Progenitor cell of endocrine pancreas (in vitro differentiated cells): ENCODE data around the gene ALAS1. TPM values are rescaled to one million over a fixed set of nuclear protein-coding genes. Genes with fewer than 3 reads are reported as not detected.

Source experiments
- DNase-seq: peaks from one replicate; pipeline ENCODE4 v3.0.0; 2021; ENCODE audit warnings: low spot score; ENCODE audit not compliant: unreplicated experiment
- H3K27ac Mint-ChIP-seq: 2 replicates; pipeline ENCODE4 v1.8.0; 2021; ENCODE audit warnings: mild to moderate bottlenecking, moderate library complexity, mixed read lengths
- H3K27me3 Mint-ChIP-seq: 2 replicates; pipeline ENCODE4 v1.8.0; 2021; ENCODE audit warnings: mixed read lengths
- H3K36me3 Mint-ChIP-seq: 2 replicates; pipeline ENCODE4 v1.8.0; 2022; ENCODE audit warnings: mixed read lengths; ENCODE audit not compliant: insufficient read depth
- H3K4me1 Mint-ChIP-seq: 2 replicates; pipeline ENCODE4 v1.8.0; 2021; ENCODE audit warnings: low read depth, mixed read lengths
- H3K4me3 Mint-ChIP-seq: 2 replicates; pipeline ENCODE4 v1.8.0; 2021; ENCODE audit warnings: low read depth, mild to moderate bottlenecking, moderate library complexity, mixed read lengths
- H3K9me3 Mint-ChIP-seq: 2 replicates; pipeline ENCODE4 v1.8.0; 2021; ENCODE audit warnings: low read depth, mixed read lengths
- total RNA-seq: library from RNA; stranded (reverse); gene quantifications from 2 replicates; pipeline ENCODE4 v1.2.1, GENCODE V29; 2021
- TF ChIP-seq, protein P1 (sequence below): fragments of 200-600 bp; sonication (generic); IDR thresholded peaks from one replicate; pipeline ENCODE4 v1.5.0; 2021; ENCODE audit warnings: antibody characterized with exemption, mild to moderate bottlenecking; ENCODE audit not compliant: unreplicated experiment

ALAS1 gene
- total RNA-seq, 1 donor from 2014 or later: 32.2 TPM

DNA sequence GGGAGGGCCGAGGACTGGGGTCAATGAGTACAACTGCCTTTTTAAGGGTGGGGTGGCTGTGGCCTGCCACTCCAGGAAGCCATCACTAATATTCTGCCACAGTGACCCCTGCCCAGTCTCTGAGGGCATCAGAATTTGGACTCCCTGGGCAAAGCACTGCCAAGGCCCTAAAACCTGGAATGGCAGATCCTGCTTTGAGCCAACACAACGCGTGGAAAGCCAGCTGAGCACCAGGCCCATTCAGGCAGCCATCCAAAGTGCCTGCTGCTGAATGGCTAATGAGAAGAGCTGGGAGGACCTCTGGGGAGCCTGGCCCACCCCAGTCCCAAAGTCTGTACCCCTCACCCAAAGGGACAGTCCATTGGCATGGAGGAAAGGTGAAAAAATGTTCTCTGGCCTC lies 36.0 kb downstream of the ALAS1 start:
- H3K9me3 Mint-ChIP-seq: no peaks in the 10 kb centered on the region
- DNase-seq: no peak
- H3K27me3 Mint-ChIP-seq: no peaks in the 10 kb centered on the region
- TF ChIP-seq, protein P1, sequence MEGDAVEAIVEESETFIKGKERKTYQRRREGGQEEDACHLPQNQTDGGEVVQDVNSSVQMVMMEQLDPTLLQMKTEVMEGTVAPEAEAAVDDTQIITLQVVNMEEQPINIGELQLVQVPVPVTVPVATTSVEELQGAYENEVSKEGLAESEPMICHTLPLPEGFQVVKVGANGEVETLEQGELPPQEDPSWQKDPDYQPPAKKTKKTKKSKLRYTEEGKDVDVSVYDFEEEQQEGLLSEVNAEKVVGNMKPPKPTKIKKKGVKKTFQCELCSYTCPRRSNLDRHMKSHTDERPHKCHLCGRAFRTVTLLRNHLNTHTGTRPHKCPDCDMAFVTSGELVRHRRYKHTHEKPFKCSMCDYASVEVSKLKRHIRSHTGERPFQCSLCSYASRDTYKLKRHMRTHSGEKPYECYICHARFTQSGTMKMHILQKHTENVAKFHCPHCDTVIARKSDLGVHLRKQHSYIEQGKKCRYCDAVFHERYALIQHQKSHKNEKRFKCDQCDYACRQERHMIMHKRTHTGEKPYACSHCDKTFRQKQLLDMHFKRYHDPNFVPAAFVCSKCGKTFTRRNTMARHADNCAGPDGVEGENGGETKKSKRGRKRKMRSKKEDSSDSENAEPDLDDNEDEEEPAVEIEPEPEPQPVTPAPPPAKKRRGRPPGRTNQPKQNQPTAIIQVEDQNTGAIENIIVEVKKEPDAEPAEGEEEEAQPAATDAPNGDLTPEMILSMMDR: no peak
- peaks cover 8% of the 10 kb centered on the region for H3K4me1 Mint-ChIP-seq
- H3K4me3 Mint-ChIP-seq: no peak overlapping the region
- peaks cover 2% of the 10 kb centered on the region for H3K36me3 Mint-ChIP-seq
- no peak overlapping the region for H3K27ac Mint-ChIP-seq

DNA sequence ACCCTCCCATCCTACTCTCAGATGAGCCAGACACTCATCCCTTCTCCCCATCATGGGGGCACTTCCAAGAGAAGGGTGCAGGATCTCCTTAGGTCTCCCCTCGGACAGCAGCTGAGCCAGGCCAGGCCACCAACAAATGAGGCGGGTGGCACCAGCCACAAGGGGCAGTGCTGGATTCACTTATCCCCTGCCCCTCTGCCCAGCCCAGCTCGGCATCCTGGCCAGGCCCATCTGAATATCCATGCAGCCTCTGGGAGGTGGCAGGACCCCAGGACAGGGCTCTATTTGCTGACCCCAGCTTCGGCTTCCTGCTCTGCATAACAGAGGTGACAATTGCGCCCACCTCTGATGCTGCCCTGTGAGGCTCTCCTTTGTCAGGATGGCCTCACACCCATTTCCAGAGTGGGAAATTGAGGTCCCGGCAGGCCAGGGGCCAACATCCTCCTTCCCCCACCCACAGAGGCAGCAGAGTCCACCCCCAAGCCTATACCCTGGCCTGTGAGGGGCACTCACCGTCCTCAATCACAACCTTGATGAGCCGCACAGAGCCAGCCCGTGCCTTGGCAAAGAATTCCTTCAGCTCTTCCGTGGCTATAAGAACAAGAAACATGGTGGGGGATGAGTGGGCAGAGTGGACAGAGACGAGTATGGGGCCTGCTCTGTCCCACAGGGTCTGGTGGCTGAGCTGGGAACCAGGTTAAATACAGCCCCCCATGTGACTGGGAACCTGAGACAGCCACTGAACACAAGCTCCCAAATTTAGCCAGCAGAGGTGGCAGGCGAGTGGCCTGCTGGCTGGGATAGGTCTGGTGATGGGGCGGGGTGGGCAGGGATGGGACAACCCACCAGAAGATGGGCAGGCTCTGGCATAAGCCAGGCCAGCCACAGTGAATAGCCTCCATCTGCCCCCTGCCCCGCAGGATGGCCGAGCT lies 36.8 kb downstream of the ALAS1 start:
- peaks cover 2% of the 10 kb centered on the region for H3K36me3 Mint-ChIP-seq
- H3K9me3 Mint-ChIP-seq: no peaks in the 10 kb centered on the region
- no peaks in the 10 kb centered on the region for H3K27me3 Mint-ChIP-seq
- no peak overlapping the region for H3K27ac Mint-ChIP-seq
- no peak for DNase-seq
- H3K4me3 Mint-ChIP-seq: no peak overlapping the region
- TF ChIP-seq, protein P1: no peak
- peaks cover 10% of the 10 kb centered on the region for H3K4me1 Mint-ChIP-seq

DNA sequence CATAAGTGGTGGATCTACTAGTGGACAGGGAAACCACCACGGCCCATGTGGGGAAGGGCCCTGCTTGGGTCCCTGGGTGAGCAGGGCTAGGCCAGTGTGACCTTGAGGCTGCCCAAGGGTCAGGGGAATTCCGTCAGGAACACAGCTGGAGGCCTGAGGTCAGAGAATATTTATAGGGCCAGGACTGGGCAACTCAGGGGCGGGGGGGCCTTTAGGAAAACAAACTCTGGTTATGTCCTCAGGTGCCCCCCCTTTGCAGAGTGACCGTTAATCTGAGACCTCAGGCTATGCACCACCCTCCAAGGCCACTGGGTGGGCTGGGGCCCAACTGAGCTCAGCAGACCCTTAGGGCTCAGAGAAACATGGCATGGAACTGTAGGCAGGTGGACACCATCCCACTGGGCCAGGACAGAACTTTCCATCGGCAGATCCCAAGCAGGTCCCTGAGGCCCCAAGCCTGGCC lies 38.5 kb downstream of the ALAS1 start:
- DNase-seq: no peak
- no peak overlapping the region for H3K4me3 Mint-ChIP-seq
- no peak overlapping the region for H3K27ac Mint-ChIP-seq

DNA sequence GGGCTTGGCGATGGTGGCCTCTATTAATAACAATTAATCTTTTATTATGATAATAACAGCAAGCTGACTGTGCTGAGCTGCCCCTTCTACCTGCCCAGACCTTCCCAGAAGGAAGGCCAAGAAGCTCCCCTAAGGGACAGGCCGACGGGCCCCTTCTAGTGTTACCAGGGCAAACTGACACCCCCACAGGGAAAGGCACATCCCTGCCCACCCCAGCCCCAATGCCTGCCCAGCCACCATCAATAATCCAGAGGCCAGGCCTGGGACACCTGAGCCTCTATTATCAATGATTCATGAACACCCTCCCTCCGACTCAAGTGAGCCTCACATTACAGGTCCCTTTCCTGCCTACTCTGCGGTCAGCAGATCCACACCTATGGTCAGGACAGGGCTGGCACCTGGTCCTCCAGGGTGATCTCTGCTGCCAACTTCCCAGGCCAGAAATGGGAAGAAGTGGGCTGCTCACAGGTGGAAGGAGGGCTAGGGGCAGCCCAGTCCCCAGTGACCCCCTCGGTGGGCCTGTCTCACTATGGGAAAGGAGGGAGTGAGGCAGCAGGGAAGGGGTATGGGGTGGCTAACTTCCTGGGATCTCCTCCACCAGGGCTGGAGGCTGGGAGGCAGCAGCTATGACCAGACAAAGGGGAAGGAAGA lies 39.2 kb downstream of the ALAS1 start:
- no peaks in the 10 kb centered on the region for H3K36me3 Mint-ChIP-seq
- peak overlapping the region; percentile 95 for H3K4me3 Mint-ChIP-seq
- no peaks in the 10 kb centered on the region for H3K9me3 Mint-ChIP-seq
- DNase-seq: no peak
- TF ChIP-seq, protein P1: no peak
- no peak overlapping the region for H3K27ac Mint-ChIP-seq
- peaks cover 4% of the 10 kb centered on the region for H3K27me3 Mint-ChIP-seq
- peaks cover 17% of the 10 kb centered on the region for H3K4me1 Mint-ChIP-seq

More for the DNA sequence above, 38.5 kb downstream of the ALAS1 start:
- TF ChIP-seq, protein P1: peak; percentile 18
- Mint-ChIP-seq H3K9me3 (no peaks in the 10 kb centered on the region), H3K36me3 (peaks cover 2% of the 10 kb centered on the region), H3K27me3 (no peaks in the 10 kb centered on the region), H3K4me1 (peaks cover 16% of the 10 kb centered on the region)

DNA sequence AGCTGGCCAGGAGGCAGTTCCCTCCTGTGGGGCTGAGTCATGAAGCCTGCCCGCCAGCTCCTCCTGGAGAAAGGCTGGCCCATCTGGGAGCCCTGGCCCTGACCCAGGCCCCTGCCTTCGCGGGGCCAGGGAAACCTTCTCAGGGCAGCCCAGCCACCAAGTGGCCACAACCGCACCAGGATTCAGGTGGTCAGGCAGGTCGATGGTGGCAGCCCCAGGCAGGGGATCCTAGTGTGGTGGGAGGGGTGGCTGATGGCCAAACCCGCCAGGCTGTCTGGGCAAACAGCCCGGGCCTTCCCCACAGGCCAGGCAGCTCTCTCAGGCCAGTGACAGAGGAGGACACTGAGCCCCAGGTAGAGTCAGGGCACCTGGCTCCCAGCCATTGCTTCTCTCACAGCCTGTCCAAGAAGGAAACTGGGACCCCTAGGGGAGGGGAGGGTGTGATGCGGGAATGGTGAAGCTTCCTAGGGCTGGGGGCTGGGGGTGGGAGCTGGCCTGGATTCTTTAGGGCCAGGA lies 39.8 kb downstream of the ALAS1 start:
- Mint-ChIP-seq H3K4me3 (peak overlapping the region; percentile 95), H3K36me3 (no peaks in the 10 kb centered on the region), H3K9me3 (no peaks in the 10 kb centered on the region), H3K4me1 (peaks cover 17% of the 10 kb centered on the region), H3K27me3 (peaks cover 5% of the 10 kb centered on the region), H3K27ac (no peak overlapping the region)
- TF ChIP-seq, protein P1: no peak
- no peak for DNase-seq
